Neural progenitor cell (in vitro differentiated cells): Measurements from ENCODE around the gene ASXL2.

Experiments used
- EZH2 ChIP-seq: fragments of 200-600 bp; sonication (generic); IDR thresholded peaks from 2 replicates; pipeline ENCODE4 v1.6.1; 2017; ENCODE audit warnings: antibody characterized with exemption, mild to moderate bottlenecking, moderate library complexity
- EZH2phosphoT487 ChIP-seq: fragments of 200-600 bp; sonication (generic); IDR thresholded peaks from 2 replicates; pipeline ENCODE4 v1.6.1; 2017; ENCODE audit warnings: antibody characterized with exemption
- TF ChIP-seq, protein P1 (sequence below): fragments of 200-600 bp; sonication (generic); IDR thresholded peaks from 2 replicates; pipeline ENCODE4 v1.5.1; 2017; ENCODE audit warnings: antibody characterized with exemption, mild to moderate bottlenecking

DNA sequence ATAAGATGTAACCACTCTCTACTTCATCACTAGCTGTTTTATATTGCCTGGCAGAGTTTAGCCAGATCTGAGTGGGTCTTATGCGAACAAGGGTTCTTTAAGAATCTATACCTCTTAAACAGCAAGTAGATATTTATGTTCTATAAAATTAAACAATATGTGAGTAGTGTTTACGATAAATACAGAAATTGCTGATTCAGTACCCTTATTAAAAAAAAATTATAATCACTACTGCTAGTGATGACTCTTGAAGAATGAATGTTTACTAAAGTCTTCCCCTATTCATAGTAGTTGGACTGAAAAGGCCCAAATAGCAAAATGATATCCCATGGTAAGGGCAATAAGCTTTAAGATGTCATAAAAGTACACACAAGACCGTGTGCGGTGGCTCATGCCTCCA lies 106.2 kb downstream of the ASXL2 start:
- TF ChIP-seq, protein P1, sequence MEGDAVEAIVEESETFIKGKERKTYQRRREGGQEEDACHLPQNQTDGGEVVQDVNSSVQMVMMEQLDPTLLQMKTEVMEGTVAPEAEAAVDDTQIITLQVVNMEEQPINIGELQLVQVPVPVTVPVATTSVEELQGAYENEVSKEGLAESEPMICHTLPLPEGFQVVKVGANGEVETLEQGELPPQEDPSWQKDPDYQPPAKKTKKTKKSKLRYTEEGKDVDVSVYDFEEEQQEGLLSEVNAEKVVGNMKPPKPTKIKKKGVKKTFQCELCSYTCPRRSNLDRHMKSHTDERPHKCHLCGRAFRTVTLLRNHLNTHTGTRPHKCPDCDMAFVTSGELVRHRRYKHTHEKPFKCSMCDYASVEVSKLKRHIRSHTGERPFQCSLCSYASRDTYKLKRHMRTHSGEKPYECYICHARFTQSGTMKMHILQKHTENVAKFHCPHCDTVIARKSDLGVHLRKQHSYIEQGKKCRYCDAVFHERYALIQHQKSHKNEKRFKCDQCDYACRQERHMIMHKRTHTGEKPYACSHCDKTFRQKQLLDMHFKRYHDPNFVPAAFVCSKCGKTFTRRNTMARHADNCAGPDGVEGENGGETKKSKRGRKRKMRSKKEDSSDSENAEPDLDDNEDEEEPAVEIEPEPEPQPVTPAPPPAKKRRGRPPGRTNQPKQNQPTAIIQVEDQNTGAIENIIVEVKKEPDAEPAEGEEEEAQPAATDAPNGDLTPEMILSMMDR = no peak
- TF ChIP-seq EZH2phosphoT487 (no peak), EZH2 (no peak)
